Parathyroid adenoma (tissue), 2 donors: ENCODE results near the gene FUT7.

Experiments
- H2AFZ ChIP-seq: fragments of 300-600 bp; sonication (generic); one replicate; pipeline ENCODE4 v1.7.0; 2017; ENCODE audit warnings: antibody characterized with exemption, mild to moderate bottlenecking
- H3K27ac ChIP-seq: fragments of 300-600 bp; sonication (generic); one replicate; pipeline ENCODE4 v1.7.0; 2017
- H3K27me3 ChIP-seq: fragments of 300-600 bp; sonication (generic); one replicate; pipeline ENCODE4 v1.7.0; 2017; ENCODE audit warnings: low read length; ENCODE audit not compliant: control insufficient read depth, insufficient read depth
- H3K36me3 ChIP-seq: fragments of 300-600 bp; sonication (generic); one replicate; pipeline ENCODE4 v1.7.0; 2017; ENCODE audit warnings: low read length; ENCODE audit not compliant: control insufficient read depth, insufficient read depth
- H3K4me1 ChIP-seq: fragments of 300-600 bp; sonication (generic); one replicate; pipeline ENCODE4 v1.7.0; 2017; ENCODE audit warnings: control low read depth
- H3K4me2 ChIP-seq: fragments of 300-600 bp; sonication (generic); one replicate; pipeline ENCODE4 v1.7.0; 2017; ENCODE audit warnings: low read length
- H3K4me3 ChIP-seq: fragments of 300-600 bp; sonication (generic); one replicate; pipeline ENCODE4 v1.7.0; 2017; ENCODE audit warnings: low read depth, low read length
- H3K79me2 ChIP-seq: fragments of 300-600 bp; sonication (generic); one replicate; pipeline ENCODE4 v1.7.0; 2017; ENCODE audit warnings: control low read depth
- H3K9ac ChIP-seq: fragments of 300-600 bp; sonication (generic); one replicate; pipeline ENCODE4 v1.7.0; 2017; ENCODE audit warnings: mild to moderate bottlenecking
- H3K9me3 ChIP-seq: fragments of 300-600 bp; sonication (generic); one replicate; pipeline ENCODE4 v1.7.0; 2017; ENCODE audit warnings: low read length; ENCODE audit not compliant: control insufficient read depth
- CTCF ChIP-seq: fragments of 300-600 bp; sonication (generic); IDR thresholded peaks from one replicate; pipeline ENCODE4 v1.7.0; 2017; ENCODE audit warnings: antibody characterized with exemption, mild to moderate bottlenecking
- donor health status: primary hyperparathyroidism.

Gene FUT7

GRCh38 chr9:137052998-137053943 is 21.4 kb upstream of the FUT7 start:
- H3K4me1 ChIP-seq, result no peaks in the 10 kb centered on the region
- no peak overlapping the region for H3K9ac ChIP-seq
- no peaks in the 10 kb centered on the region for H3K9me3 ChIP-seq
- H2AFZ ChIP-seq, result peak overlapping the region; percentile 17
- TF ChIP-seq CTCF, result no peak
- peak overlapping the region; percentile 63 for H3K4me2 ChIP-seq
- H3K27me3 ChIP-seq, result no peaks in the 10 kb centered on the region
- H3K4me3 ChIP-seq, result peak overlapping the region; percentile 0
- H3K79me2 ChIP-seq, result no peaks in the 10 kb centered on the region
- no peaks in the 10 kb centered on the region for H3K36me3 ChIP-seq
- H3K27ac ChIP-seq, result no peak overlapping the region

DNA sequence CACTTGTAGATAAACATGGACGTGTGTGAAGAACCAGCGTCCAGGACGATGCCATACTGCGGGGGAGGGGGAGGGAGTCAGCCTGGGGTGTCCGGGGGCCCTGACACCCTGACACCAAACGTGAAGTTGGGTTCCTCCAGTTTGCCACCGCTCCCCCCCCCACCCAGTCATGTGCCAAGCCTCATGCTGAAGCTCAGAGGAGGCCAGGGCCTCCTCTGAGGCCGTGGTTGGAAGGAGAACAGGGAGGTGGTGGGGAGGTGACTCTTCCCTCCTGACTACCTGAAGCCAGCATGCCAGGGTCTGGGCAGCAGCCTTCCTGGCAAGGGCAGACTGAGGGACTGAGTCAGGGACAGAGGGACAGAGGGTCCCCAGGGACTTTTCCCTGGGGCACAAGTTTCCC is 20.4 kb upstream of the FUT7 start:
- no peaks in the 10 kb centered on the region for H3K4me1 ChIP-seq
- no peaks in the 10 kb centered on the region for H3K27me3 ChIP-seq

DNA sequence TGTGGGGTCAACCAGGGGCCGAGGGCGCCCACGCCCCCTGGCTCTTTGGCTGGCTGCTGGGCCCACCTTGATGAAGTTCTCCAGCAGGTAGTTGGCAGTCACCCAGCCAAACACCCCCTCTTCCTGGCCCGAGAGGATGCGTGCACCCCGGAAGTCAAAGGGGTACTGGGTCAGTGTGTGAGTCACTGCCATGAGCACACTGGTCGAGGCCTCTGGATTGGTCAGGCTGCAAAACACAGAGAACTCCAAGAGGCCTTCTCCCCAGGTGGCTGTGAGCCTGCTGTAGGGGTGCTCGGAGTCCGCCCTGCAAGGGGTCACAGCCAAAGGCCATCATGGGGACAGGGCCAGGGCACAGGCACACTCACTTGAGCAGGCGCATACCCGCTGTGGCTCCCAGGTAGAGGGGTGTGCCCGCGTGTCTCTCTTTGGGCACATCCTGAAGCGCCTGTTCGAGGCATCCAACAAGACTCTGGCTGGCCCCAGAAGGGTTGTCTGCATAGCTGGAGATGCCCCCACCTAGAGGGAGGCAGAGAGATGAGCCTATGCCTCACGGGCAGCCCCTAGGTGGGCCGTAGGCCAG is 19.3 kb upstream of the FUT7 start:
- Histone ChIP-seq H3K4me2 (no peak overlapping the region), H3K36me3 (no peaks in the 10 kb centered on the region), H3K27me3 (no peaks in the 10 kb centered on the region), H3K9me3 (no peaks in the 10 kb centered on the region), H3K4me3 (no peak overlapping the region), H3K79me2 (no peaks in the 10 kb centered on the region), H3K27ac (no peak overlapping the region), H2AFZ (no peak overlapping the region), H3K4me1 (no peaks in the 10 kb centered on the region), H3K9ac (no peak overlapping the region)
- no peak for TF ChIP-seq CTCF

More for the DNA sequence above, 20.4 kb upstream of the FUT7 start:
- Histone ChIP-seq H3K4me3 (no peak overlapping the region), H3K36me3 (no peaks in the 10 kb centered on the region), H3K9me3 (no peaks in the 10 kb centered on the region), H3K27ac (no peak overlapping the region), H2AFZ (no peak overlapping the region), H3K79me2 (no peaks in the 10 kb centered on the region), H3K9ac (no peak overlapping the region), H3K4me2 (no peak overlapping the region)
- no peak for TF ChIP-seq CTCF

GRCh38 chr9:137050570-137050969 is 18.7 kb upstream of the FUT7 start:
- H2AFZ ChIP-seq, result no peak overlapping the region
- H3K9ac ChIP-seq, result no peak overlapping the region
- H3K4me1 ChIP-seq, result no peaks in the 10 kb centered on the region
- no peaks in the 10 kb centered on the region for H3K9me3 ChIP-seq
- H3K27ac ChIP-seq, result no peak overlapping the region
- no peak overlapping the region for H3K4me2 ChIP-seq
- H3K79me2 ChIP-seq, result no peaks in the 10 kb centered on the region
- no peak overlapping the region for H3K4me3 ChIP-seq
- no peaks in the 10 kb centered on the region for H3K36me3 ChIP-seq
- H3K27me3 ChIP-seq, result no peaks in the 10 kb centered on the region
- no peak for TF ChIP-seq CTCF
